CD14-positive monocyte (primary cell): Measurements from ENCODE around the gene GALC. TPM values are rescaled to one million over a fixed set of nuclear protein-coding genes. Genes with fewer than 3 reads are reported as not detected.

ENCODE experiments used
- DNase-seq, 3 donors: peaks; one replicate each; pipeline ENCODE4 v3.0.0-alpha.2; 2011 to 2022
- H2AFZ ChIP-seq: 2 replicates; pipeline ENCODE4 v1.6.0; 2012; ENCODE audit warnings: mild to moderate bottlenecking, low read depth, low read length, inconsistent platforms; ENCODE audit not compliant: insufficient read depth, poor library complexity, severe bottlenecking
- H3K27ac ChIP-seq, 2 donors: 1 replicate in 1 of 2; 2 replicates in 1 of 2; pipeline ENCODE4 v1.5.1; 2012 to 2013; ENCODE audit warnings: low read length in 2 of 2, control low read depth in 1 of 2, inconsistent platforms in 1 of 2, low read depth in 1 of 2, mild to moderate bottlenecking in 1 of 2
- H3K27me3 ChIP-seq, 2 donors: one replicate each; pipeline versions ENCODE4 v1.6.0 to v1.6.1; 2011 to 2013; ENCODE audit warnings: low read length in 2 of 2; ENCODE audit not compliant: control insufficient read depth in 2 of 2, insufficient read depth in 2 of 2
- H3K36me3 ChIP-seq, 2 donors: replicated peaks in 1 of 2; 1 replicate in 1 of 2; 2 replicates in 1 of 2; pipeline versions ENCODE4 v1.5.1 to v1.6.1; 2012 to 2013; ENCODE audit warnings: low read length in 2 of 2, control low read depth in 1 of 2, inconsistent platforms in 1 of 2, mild to moderate bottlenecking in 1 of 2; ENCODE audit not compliant: insufficient read depth in 2 of 2, control insufficient read depth in 1 of 2
- H3K4me1 ChIP-seq, 2 donors: 1 replicate in 1 of 2; 2 replicates in 1 of 2; pipeline versions ENCODE4 v1.5.1 to v1.6.1; 2012 to 2013; ENCODE audit warnings: low read length in 2 of 2, control low read depth in 1 of 2, inconsistent platforms in 1 of 2, mild to moderate bottlenecking in 1 of 2, moderate library complexity in 1 of 2; ENCODE audit not compliant: insufficient read depth in 2 of 2, control insufficient read depth in 1 of 2
- H3K4me2 ChIP-seq: replicated peaks from 2 replicates; pipeline ENCODE3; 2012; ENCODE audit warnings: low read length, moderate library complexity, mild to moderate bottlenecking; ENCODE audit not compliant: poor library complexity, severe bottlenecking; ENCODE audit errors: extremely low read depth
- H3K4me3 ChIP-seq, 3 experiments: fragments of 200-600 bp in 1 of 3; sonication (generic) in 1 of 3; replicated peaks in 1 of 3; 1 replicate in 2 of 3; 2 replicates in 1 of 3; pipeline ENCODE4 v1.5.1; 2011 to 2013; ENCODE audit warnings: low read length in 3 of 3, mild to moderate bottlenecking in 3 of 3, control low read depth in 2 of 3, low read depth in 2 of 3, inconsistent platforms in 1 of 3, moderate library complexity in 1 of 3
- H3K79me2 ChIP-seq: 2 replicates; pipeline ENCODE4 v1.6.0; 2012; ENCODE audit warnings: mild to moderate bottlenecking, control low read depth, inconsistent platforms, low read length, moderate library complexity; ENCODE audit not compliant: insufficient read depth
- H3K9ac ChIP-seq: 2 replicates; pipeline ENCODE4 v1.6.0; 2017; ENCODE audit warnings: low read length, mild to moderate bottlenecking; ENCODE audit not compliant: insufficient read depth, poor library complexity, severe bottlenecking
- H3K9me3 ChIP-seq, 2 donors: replicated peaks in 1 of 2; 1 replicate in 1 of 2; 2 replicates in 1 of 2; pipeline versions ENCODE4 v1.5.1 to v1.6.1; 2012 to 2013; ENCODE audit warnings: low read length in 2 of 2, control low read depth in 1 of 2; ENCODE audit not compliant: control insufficient read depth in 1 of 2, insufficient read depth in 1 of 2
- H4K20me1 ChIP-seq: 2 replicates; pipeline ENCODE4 v1.6.0; 2012; ENCODE audit warnings: mild to moderate bottlenecking, low read length, control low read depth, moderate library complexity; ENCODE audit not compliant: insufficient read depth
- H3K27ac Mint-ChIP-seq, 7 donors: one replicate each; pipeline ENCODE4 v1.8.0; 2020; ENCODE audit warnings: mild to moderate bottlenecking in 7 of 7, mixed read lengths in 7 of 7, moderate library complexity in 6 of 7, inconsistent platforms in 2 of 7
- H3K27me3 Mint-ChIP-seq, 3 donors: one replicate each; pipeline ENCODE4 v1.8.0; 2021 to 2022; ENCODE audit warnings: low read depth in 3 of 3, mild to moderate bottlenecking in 3 of 3, mixed read lengths in 3 of 3, moderate library complexity in 3 of 3, inconsistent platforms in 1 of 3
- H3K36me3 Mint-ChIP-seq, 2 donors: one replicate each; pipeline ENCODE4 v1.8.0; 2020; ENCODE audit warnings: mixed read lengths in 2 of 2, inconsistent platforms in 1 of 2, mild to moderate bottlenecking in 1 of 2
- H3K4me1 Mint-ChIP-seq: one replicate; pipeline ENCODE4 v1.8.0; 2020; ENCODE audit warnings: mild to moderate bottlenecking, mixed read lengths
- H3K4me3 Mint-ChIP-seq, 2 donors: one replicate each; pipeline ENCODE4 v1.8.0; 2020; ENCODE audit warnings: mild to moderate bottlenecking in 2 of 2, mixed read lengths in 2 of 2, moderate library complexity in 1 of 2
- H3K9me3 Mint-ChIP-seq, 7 donors: one replicate each; pipeline ENCODE4 v1.8.0; 2020 to 2022; ENCODE audit warnings: mixed read lengths in 7 of 7, mild to moderate bottlenecking in 6 of 7, moderate library complexity in 6 of 7, inconsistent platforms in 2 of 7
- WGBS: methylation state at CpG from one replicate; pipeline ENCODE4 v1.1.5; 2013; ENCODE audit warnings: missing lambda C conversion rate; ENCODE audit not compliant: insufficient coverage; 5-methylcytosine and 5-hydroxymethylcytosine counted together
- intact Hi-C, 2 donors: fragments of 100-400 bp; cut with micrococcal nuclease; formaldehyde crosslinking; loops; one replicate each; pipeline versions ENCODE4 v1.15.0 to v1.15.1; 2023
- polyA plus RNA-seq, 3 donors: library from polyadenylated mRNA; depleted of rRNA in 1 of 3; unstranded in 2 of 3; stranded (reverse) in 1 of 3; fragments of 300-500 nt in 2 of 3; fragments of >200 nt in 1 of 3; fragmentation: Illumina TruSeq in 2 of 3; gene quantifications; 1 replicate in 2 of 3; 2 replicates in 1 of 3; pipeline ENCODE4 v1.2.3, GENCODE V29; 2012 to 2021
- TF ChIP-seq, protein P1 (sequence below): fragments of 200-600 bp; IDR thresholded peaks from one replicate; pipeline ENCODE4 v1.8.0; 2022; ENCODE audit warnings: antibody characterized with exemption, mild to moderate bottlenecking

GALC gene
- polyA plus RNA-seq, 3 donors = 28.6 to 40.6 (median 33.8) TPM

GRCh38 chr14:87967496-87967895, 25.5 kb downstream of the GALC start:
- Histone ChIP-seq H3K9ac (no peak overlapping the region), H3K27ac (no peak overlapping the region), H3K36me3 (peaks cover 67 to 86% of the 10 kb centered on the region in 2 donors), H3K4me3 (no peak overlapping the region), H4K20me1 (no peaks in the 10 kb centered on the region), H3K27me3 (no peaks in the 10 kb centered on the region), H3K79me2 (no peaks in the 10 kb centered on the region), H2AFZ (no peak overlapping the region), H3K4me1 (no peaks in the 10 kb centered on the region), H3K4me2 (no peak overlapping the region), H3K9me3 (no peaks in the 10 kb centered on the region)
- no peaks in the 10 kb centered on the region for H3K27me3 Mint-ChIP-seq
- H3K27ac Mint-ChIP-seq = no peak overlapping the region
- intact Hi-C loops = no loop called here
- no peak overlapping the region for H3K4me3 Mint-ChIP-seq
- DNase-seq = no peak
- TF ChIP-seq, protein P1, sequence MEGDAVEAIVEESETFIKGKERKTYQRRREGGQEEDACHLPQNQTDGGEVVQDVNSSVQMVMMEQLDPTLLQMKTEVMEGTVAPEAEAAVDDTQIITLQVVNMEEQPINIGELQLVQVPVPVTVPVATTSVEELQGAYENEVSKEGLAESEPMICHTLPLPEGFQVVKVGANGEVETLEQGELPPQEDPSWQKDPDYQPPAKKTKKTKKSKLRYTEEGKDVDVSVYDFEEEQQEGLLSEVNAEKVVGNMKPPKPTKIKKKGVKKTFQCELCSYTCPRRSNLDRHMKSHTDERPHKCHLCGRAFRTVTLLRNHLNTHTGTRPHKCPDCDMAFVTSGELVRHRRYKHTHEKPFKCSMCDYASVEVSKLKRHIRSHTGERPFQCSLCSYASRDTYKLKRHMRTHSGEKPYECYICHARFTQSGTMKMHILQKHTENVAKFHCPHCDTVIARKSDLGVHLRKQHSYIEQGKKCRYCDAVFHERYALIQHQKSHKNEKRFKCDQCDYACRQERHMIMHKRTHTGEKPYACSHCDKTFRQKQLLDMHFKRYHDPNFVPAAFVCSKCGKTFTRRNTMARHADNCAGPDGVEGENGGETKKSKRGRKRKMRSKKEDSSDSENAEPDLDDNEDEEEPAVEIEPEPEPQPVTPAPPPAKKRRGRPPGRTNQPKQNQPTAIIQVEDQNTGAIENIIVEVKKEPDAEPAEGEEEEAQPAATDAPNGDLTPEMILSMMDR = no peak
- no peaks in the 10 kb centered on the region for H3K4me1 Mint-ChIP-seq
- H3K9me3 Mint-ChIP-seq = peaks cover 0 to 3% (median 0%) of the 10 kb centered on the region in 7 donors
- H3K36me3 Mint-ChIP-seq = peaks cover 68 to 73% of the 10 kb centered on the region in 2 donors

- no CpG with 5 or more reads among the region's 3 CpGs for whole genome bisulfite sequencing
- no peak overlapping the region for H3K4me3 ChIP-seq
- intact Hi-C loops = no loop called here
- H3K36me3 ChIP-seq = peaks cover 67 to 86% of the 10 kb centered on the region in 2 donors
- no peaks in the 10 kb centered on the region for H3K4me1 ChIP-seq
- TF ChIP-seq, protein P1 = no peak
- no peak overlapping the region for H3K9ac ChIP-seq
- peaks cover 66 to 73% of the 10 kb centered on the region in 2 donors for H3K36me3 Mint-ChIP-seq
- H4K20me1 ChIP-seq = no peaks in the 10 kb centered on the region
- DNase-seq = no peak
- H3K27ac ChIP-seq = no peak overlapping the region
- H2AFZ ChIP-seq = no peak overlapping the region
- no peaks in the 10 kb centered on the region for H3K9me3 ChIP-seq
- H3K4me1 Mint-ChIP-seq = no peaks in the 10 kb centered on the region
- H3K79me2 ChIP-seq = no peaks in the 10 kb centered on the region
- no peak overlapping the region for H3K27ac Mint-ChIP-seq
- H3K27me3 Mint-ChIP-seq = no peaks in the 10 kb centered on the region
- H3K4me2 ChIP-seq = no peak overlapping the region
- H3K4me3 Mint-ChIP-seq = no peak overlapping the region
- no peaks in the 10 kb centered on the region for H3K27me3 ChIP-seq
- H3K9me3 Mint-ChIP-seq = peaks cover 0 to 4% (median 0%) of the 10 kb centered on the region in 7 donors
Measured at GRCh38 chr14:87966816-87967215, 26.2 kb downstream of the GALC start.
